ENCODE measurements around the gene TEKTIP1.

- TF ChIP-seq, protein P1, sequence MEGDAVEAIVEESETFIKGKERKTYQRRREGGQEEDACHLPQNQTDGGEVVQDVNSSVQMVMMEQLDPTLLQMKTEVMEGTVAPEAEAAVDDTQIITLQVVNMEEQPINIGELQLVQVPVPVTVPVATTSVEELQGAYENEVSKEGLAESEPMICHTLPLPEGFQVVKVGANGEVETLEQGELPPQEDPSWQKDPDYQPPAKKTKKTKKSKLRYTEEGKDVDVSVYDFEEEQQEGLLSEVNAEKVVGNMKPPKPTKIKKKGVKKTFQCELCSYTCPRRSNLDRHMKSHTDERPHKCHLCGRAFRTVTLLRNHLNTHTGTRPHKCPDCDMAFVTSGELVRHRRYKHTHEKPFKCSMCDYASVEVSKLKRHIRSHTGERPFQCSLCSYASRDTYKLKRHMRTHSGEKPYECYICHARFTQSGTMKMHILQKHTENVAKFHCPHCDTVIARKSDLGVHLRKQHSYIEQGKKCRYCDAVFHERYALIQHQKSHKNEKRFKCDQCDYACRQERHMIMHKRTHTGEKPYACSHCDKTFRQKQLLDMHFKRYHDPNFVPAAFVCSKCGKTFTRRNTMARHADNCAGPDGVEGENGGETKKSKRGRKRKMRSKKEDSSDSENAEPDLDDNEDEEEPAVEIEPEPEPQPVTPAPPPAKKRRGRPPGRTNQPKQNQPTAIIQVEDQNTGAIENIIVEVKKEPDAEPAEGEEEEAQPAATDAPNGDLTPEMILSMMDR (IDR thresholded peaks at IDR 0.05; ENCODE audit: low read depth, low read length), result no peak
- no peak for TF ChIP-seq EZH2phosphoT487 (IDR thresholded peaks at IDR 0.05; ENCODE audit: low read depth)
Measured at GRCh38 chr19:3520166-3521103, 18.5 kb upstream of the TEKTIP1 start.
